Esophagus squamous epithelium (tissue), 5 donors: Measurements from ENCODE around the gene ZNF776. TPM values are rescaled to one million over a fixed set of nuclear protein-coding genes. Genes with fewer than 3 reads are reported as not detected.
A peak's percentile ranks its signal among the peaks of the same experiment; 100 is the strongest.

Source experiments
- DNase-seq: peaks from one replicate; lab custom pipeline; 2025; lab: John Stamatoyannopoulos, UW
- H3K27ac ChIP-seq, 4 donors: fragments of 200-600 bp; sonication (generic); one replicate each; pipeline ENCODE4 v1.5.1; 2016 to 2019; ENCODE audit warnings: mild to moderate bottlenecking in 1 of 4
- H3K27me3 ChIP-seq, 4 donors: fragments of 200-600 bp; sonication (generic); 1 replicate in 3 of 4; 2 replicates in 1 of 4; pipeline versions ENCODE4 v1.5.1 to v1.6.0; 2017 to 2021; ENCODE audit warnings: antibody characterized with exemption in 1 of 4
- H3K36me3 ChIP-seq, 3 donors: fragments of 200-600 bp; sonication (generic); one replicate each; pipeline ENCODE4 v1.5.1; 2016 to 2019
- H3K4me1 ChIP-seq, 3 donors: fragments of 200-600 bp; sonication (generic); one replicate each; pipeline ENCODE4 v1.5.1; 2017 to 2019
- H3K4me3 ChIP-seq, 4 donors: fragments of 200-600 bp; sonication (generic); 1 replicate in 3 of 4; 2 replicates in 1 of 4; pipeline ENCODE4 v1.5.1; 2016 to 2019; ENCODE audit warnings: mild to moderate bottlenecking in 2 of 4, moderate library complexity in 1 of 4
- H3K9me3 ChIP-seq, 3 donors: fragments of 200-600 bp; sonication (generic); one replicate each; pipeline ENCODE4 v1.5.1; 2016 to 2019
- CTCF ChIP-seq, 6 experiments: fragments of 450-650 bp in 4 of 6; fragments of 200-600 bp in 2 of 6; sonication (generic) in 2 of 6; IDR thresholded peaks; one replicate each; pipeline ENCODE4 v1.5.1; 2016 to 2019; ENCODE audit warnings: antibody characterized with exemption in 6 of 6, mild to moderate bottlenecking in 4 of 6, moderate library complexity in 4 of 6
- POLR2A ChIP-seq, 4 donors: fragments of 450-650 bp; IDR thresholded peaks; one replicate each; pipeline ENCODE4 v1.6.1; 2017; ENCODE audit warnings: antibody characterized with exemption in 4 of 4, mild to moderate bottlenecking in 4 of 4, moderate library complexity in 3 of 4
- WGBS, 2 donors: methylation state at CpG; one replicate each; pipeline ENCODE4 v1.1.5; 2018; 5-methylcytosine and 5-hydroxymethylcytosine counted together
- intact Hi-C: fragments of 100-400 bp; cut with DNase I; formaldehyde crosslinking; loops from one replicate; pipeline ENCODE4 v1.15.0; 2022
- total RNA-seq, 4 donors: library from RNA; depleted of rRNA; stranded (reverse); fragments of >200 nt; gene quantifications; one replicate each; pipeline ENCODE4 v1.1.0, GENCODE V29; 2016
- donor health status: DM: yes; HTN: yes; CAD: no.

The ZNF776 gene
- total RNA-seq, 4 donors from 2014 or later: 7.9 to 11.6 (median 8.7) TPM

GRCh38 chr19:57802269-57802668, 55.7 kb downstream of the ZNF776 start:
- no peak overlapping the region for H3K4me3 ChIP-seq
- DNase-seq: no peak
- H3K4me1 ChIP-seq: peaks cover 17 to 85% (median 46%) of the 10 kb centered on the region in 3 donors
- peaks cover 0 to 19% (median 0%) of the 10 kb centered on the region in 3 donors for H3K36me3 ChIP-seq
- H3K27ac ChIP-seq: peak overlapping the region; percentile 73 to 91 (median 88)
- intact Hi-C loops: no loop called here
- no peaks in the 10 kb centered on the region for H3K27me3 ChIP-seq
- no peaks in the 10 kb centered on the region for H3K9me3 ChIP-seq
- 45 to 60% methylated on average over 4 of the region's 4 CpGs for WGBS, 2 donors
- TF ChIP-seq CTCF (IDR thresholded peaks at IDR 0.05) (no peak), POLR2A (IDR thresholded peaks at IDR 0.05) (no peak)

DNA sequence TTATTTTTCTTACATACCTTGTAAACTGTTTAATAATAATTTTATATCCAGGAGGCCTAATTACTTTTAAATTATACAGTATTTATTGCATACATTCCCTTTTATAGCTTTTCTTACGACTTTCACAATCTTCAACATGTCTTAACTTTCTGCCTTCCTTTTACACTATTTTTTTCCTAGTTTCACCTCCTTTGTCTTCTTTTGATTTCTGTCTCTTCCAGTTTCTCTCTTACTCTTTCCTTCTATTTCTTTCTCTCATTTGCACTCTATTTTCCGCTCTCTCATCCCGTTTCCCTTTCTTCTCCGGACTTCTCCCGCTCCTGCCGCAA, 56.6 kb downstream of the ZNF776 start:
- H3K4me1 ChIP-seq: peaks cover 17 to 84% (median 46%) of the 10 kb centered on the region in 3 donors
- WGBS, 2 donors: 11 to 12% methylated on average over 6 of the region's 6 CpGs
- peak overlapping the region; percentile 33 to 67 (median 56) for H3K4me3 ChIP-seq
- no peaks in the 10 kb centered on the region for H3K27me3 ChIP-seq
- intact Hi-C loops: no loop called here
- no peaks in the 10 kb centered on the region for H3K9me3 ChIP-seq
- no peak for DNase-seq
- H3K27ac ChIP-seq: peak overlapping the region in 3 of 4 donors; percentile 87 to 91 (median 89)
- no peak for TF ChIP-seq CTCF (IDR thresholded peaks at IDR 0.05)
- no peak for TF ChIP-seq POLR2A (IDR thresholded peaks at IDR 0.05)
- H3K36me3 ChIP-seq: peaks cover 0 to 23% (median 4%) of the 10 kb centered on the region in 3 donors

DNA sequence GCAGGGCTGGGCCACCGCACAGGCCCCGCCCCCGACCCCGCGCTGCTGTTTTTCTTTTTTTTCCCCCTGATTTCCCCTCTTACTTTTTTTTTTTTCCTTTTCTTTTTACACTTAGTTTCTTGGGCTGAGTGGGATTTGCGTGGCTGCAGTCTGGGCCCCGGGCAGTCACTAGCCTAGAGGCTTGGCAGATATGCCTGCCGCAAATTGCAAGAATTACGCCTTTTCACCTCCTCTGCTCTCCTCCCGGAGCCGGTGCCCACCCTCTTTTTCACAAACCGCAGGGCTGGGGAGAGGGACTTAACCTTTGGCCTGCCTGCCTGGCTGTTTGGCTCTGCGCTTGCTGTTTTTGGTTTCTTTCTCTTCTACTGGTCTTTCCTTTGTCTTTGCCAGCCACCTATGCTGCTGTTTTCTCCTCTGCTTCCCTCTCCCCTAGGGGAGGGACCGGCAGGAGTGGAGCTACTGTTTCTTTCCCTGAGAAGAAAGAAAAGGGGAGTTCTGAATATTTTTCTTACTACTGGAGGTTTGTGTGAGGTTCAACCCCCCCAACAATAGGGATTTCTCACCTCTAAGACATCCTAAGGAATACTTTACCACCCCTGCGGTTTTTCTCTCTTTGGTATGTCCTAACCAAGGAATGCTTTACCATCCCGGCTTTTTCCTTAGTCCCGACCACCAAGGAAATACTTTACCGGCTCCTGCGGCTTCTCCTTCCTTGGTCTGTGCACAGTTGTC, 57.1 kb downstream of the ZNF776 start:
- no peak for TF ChIP-seq POLR2A (IDR thresholded peaks at IDR 0.05)
- no peak for TF ChIP-seq CTCF (IDR thresholded peaks at IDR 0.05)
- Histone ChIP-seq H3K27ac (peak overlapping the region; percentile 87 to 91 (median 90)), H3K4me3 (peak overlapping the region; percentile 33 to 67 (median 56)), H3K4me1 (peaks cover 17 to 78% (median 45%) of the 10 kb centered on the region in 3 donors), H3K9me3 (no peaks in the 10 kb centered on the region), H3K36me3 (peaks cover 0 to 27% (median 4%) of the 10 kb centered on the region in 3 donors), H3K27me3 (no peaks in the 10 kb centered on the region)
- no peak for DNase-seq
- intact Hi-C loops: no loop called here
- WGBS, 2 donors: 3 to 9% methylated on average over 18 to 19 of the region's 19 CpGs

DNA sequence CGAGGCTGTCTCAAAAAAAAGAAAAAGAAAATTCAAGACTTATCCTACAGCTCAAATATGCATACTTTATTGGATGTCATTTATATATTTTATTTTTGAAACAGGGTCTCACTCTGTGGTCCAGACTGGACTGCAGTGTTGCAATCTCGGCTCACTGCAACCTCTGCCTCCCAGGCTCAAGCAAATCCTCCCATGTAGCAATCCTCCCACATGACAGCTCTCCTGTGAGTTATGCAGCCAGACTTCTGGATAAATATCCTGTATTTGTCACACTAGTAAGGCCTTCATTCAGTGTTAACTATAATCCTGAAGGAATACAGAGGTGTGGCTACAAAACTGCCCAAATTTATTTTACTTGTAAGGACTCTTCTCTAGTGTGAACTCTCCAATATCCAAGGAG, 60.9 kb downstream of the ZNF776 start:
- Histone ChIP-seq H3K36me3 (peaks cover 0 to 61% (median 4%) of the 10 kb centered on the region in 3 donors), H3K27ac (no peak overlapping the region), H3K9me3 (no peaks in the 10 kb centered on the region), H3K4me3 (no peak overlapping the region), H3K27me3 (no peaks in the 10 kb centered on the region), H3K4me1 (peaks cover 12 to 47% (median 23%) of the 10 kb centered on the region in 3 donors)
- no peak for DNase-seq
- 93 to 98% methylated on average over 2 of the region's 2 CpGs for WGBS, 2 donors
- TF ChIP-seq CTCF (IDR thresholded peaks at IDR 0.05) (no peak), POLR2A (IDR thresholded peaks at IDR 0.05) (no peak)
- intact Hi-C loops: no loop called here

Other genes with a start within 250 kb of the ZNF776 start
- 10 to 100 TPM in 1 of 4 donors, 1 to 10 TPM in 3; 1.9 to 14.5 (median 5.8) TPM for gene ZNF773, start 246.9 kb upstream of the ZNF776 start, total RNA-seq
- gene ZNF549, start 219.5 kb upstream of the ZNF776 start, total RNA-seq: 1 to 10 TPM; 1.3 to 4.8 (median 2.3) TPM
- 1 to 10 TPM; 2.2 to 7.6 (median 3.1) TPM for gene ZNF550, start 187.0 kb upstream of the ZNF776 start, total RNA-seq
- 1 to 10 TPM; 1.6 to 6.5 (median 3.9) TPM for gene ZNF416, start 167.9 kb upstream of the ZNF776 start, total RNA-seq
- 1 to 10 TPM in 3 of 4 donors, under 1 TPM in 1; 0.38 to 4.6 (median 3.1) TPM for gene ZIK1, start 162.7 kb upstream of the ZNF776 start, total RNA-seq
- gene ZNF530, start 146.9 kb upstream of the ZNF776 start, total RNA-seq: 1 to 10 TPM in 3 of 4 donors, under 1 TPM in 1; 0.70 to 3.9 (median 1.8) TPM
- 10 to 100 TPM in 2 of 4 donors, 1 to 10 TPM in 2; 7.5 to 14.9 (median 10.4) TPM for gene ZNF134, start 132.6 kb upstream of the ZNF776 start, total RNA-seq
- gene ZNF211, start 113.6 kb upstream of the ZNF776 start, total RNA-seq: 1 to 10 TPM; 2.9 to 7.7 (median 5.9) TPM
- not detected for gene ZSCAN4, start 77.9 kb upstream of the ZNF776 start, total RNA-seq
- 10 to 100 TPM in 1 of 4 donors, 1 to 10 TPM in 3; 2.3 to 14.5 (median 5.8) TPM for gene ZNF551, start 64.8 kb upstream of the ZNF776 start, total RNA-seq
- 1 to 10 TPM in 2 of 4 donors, under 1 TPM in 2; 0.15 to 2.5 (median 0.94) TPM for gene ZNF154, start 37.6 kb upstream of the ZNF776 start, total RNA-seq
- 1 to 10 TPM; 1.3 to 4.2 (median 1.5) TPM for gene ZNF671, start 19.2 kb upstream of the ZNF776 start, total RNA-seq
- gene ZNF586, start 22.9 kb downstream of the ZNF776 start, total RNA-seq: 10 to 100 TPM in 3 of 4 donors, 1 to 10 TPM in 1; 8.1 to 30.5 (median 22.0) TPM
- gene ZNF552, start 68.1 kb downstream of the ZNF776 start, total RNA-seq: 10 to 100 TPM in 2 of 4 donors, 1 to 10 TPM in 2; 5.2 to 15.3 (median 12.3) TPM
- 10 to 100 TPM in 2 of 4 donors, 1 to 10 TPM in 2; 5.3 to 25.0 (median 13.3) TPM for gene ZNF587B, start 83.5 kb downstream of the ZNF776 start, total RNA-seq
- 10 to 100 TPM; 13.2 to 27.5 (median 16.3) TPM for gene ZNF587, start 103.0 kb downstream of the ZNF776 start, total RNA-seq
- gene ZNF814, start 142.2 kb downstream of the ZNF776 start, total RNA-seq: 10 to 100 TPM in 1 of 4 donors, 1 to 10 TPM in 3; 3.0 to 12.6 (median 5.0) TPM
- gene ZNF417, start 169.8 kb downstream of the ZNF776 start, total RNA-seq: 10 to 100 TPM in 1 of 4 donors, 1 to 10 TPM in 3; 4.3 to 11.1 (median 6.1) TPM
- 1 to 10 TPM; 1.4 to 9.5 (median 3.5) TPM for gene ZNF418, start 188.6 kb downstream of the ZNF776 start, total RNA-seq
- gene ZNF256, start 200.9 kb downstream of the ZNF776 start, total RNA-seq: 1 to 10 TPM; 1.7 to 6.3 (median 2.4) TPM
- gene C19orf18, start 227.7 kb downstream of the ZNF776 start, total RNA-seq: under 1 TPM in 2 of 4 donors, not detected in 2; 0.44 to 0.57 TPM